Peyer's patch (tissue), 4 donors: ENCODE results near the gene GKN2.

Experiments
- POLR2A ChIP-seq, 2 donors: fragments of 450-650 bp; IDR thresholded peaks; one replicate each; pipeline ENCODE4 v1.5.1; 2017; ENCODE audit warnings: antibody characterized with exemption in 2 of 2, mild to moderate bottlenecking in 2 of 2, moderate library complexity in 2 of 2
- TF ChIP-seq, protein P1 (sequence below), 6 experiments: fragments of 450-650 bp in 4 of 6; fragments of 200-600 bp in 2 of 6; sonication (generic) in 1 of 6; IDR thresholded peaks; one replicate each; pipeline ENCODE4 v1.5.1; 2017 to 2019; ENCODE audit warnings: antibody characterized with exemption in 6 of 6, mild to moderate bottlenecking in 3 of 6, moderate library complexity in 1 of 6

DNA sequence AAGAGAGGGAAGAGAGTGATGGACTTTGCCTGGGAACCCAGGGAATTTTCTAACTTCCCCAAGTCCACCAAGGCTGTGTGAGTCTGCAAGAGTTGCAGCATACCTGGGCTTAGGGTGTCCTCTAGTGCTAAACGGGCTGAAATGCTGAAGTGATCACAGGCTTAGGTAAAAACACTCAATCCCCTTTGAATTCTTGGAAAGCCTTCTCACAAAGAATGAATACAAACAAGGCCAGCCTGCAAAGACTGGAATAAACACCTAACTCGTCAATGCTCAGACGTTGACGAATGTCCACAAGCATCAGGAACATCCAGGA, 51.5 kb downstream of the GKN2 start:
- TF ChIP-seq, protein P1, sequence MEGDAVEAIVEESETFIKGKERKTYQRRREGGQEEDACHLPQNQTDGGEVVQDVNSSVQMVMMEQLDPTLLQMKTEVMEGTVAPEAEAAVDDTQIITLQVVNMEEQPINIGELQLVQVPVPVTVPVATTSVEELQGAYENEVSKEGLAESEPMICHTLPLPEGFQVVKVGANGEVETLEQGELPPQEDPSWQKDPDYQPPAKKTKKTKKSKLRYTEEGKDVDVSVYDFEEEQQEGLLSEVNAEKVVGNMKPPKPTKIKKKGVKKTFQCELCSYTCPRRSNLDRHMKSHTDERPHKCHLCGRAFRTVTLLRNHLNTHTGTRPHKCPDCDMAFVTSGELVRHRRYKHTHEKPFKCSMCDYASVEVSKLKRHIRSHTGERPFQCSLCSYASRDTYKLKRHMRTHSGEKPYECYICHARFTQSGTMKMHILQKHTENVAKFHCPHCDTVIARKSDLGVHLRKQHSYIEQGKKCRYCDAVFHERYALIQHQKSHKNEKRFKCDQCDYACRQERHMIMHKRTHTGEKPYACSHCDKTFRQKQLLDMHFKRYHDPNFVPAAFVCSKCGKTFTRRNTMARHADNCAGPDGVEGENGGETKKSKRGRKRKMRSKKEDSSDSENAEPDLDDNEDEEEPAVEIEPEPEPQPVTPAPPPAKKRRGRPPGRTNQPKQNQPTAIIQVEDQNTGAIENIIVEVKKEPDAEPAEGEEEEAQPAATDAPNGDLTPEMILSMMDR (IDR thresholded peaks at IDR 0.05): no peak
- no peak for TF ChIP-seq POLR2A (IDR thresholded peaks at IDR 0.05)
